HepG2 (cell line): ENCODE measurements around the gene MLLT1. TPM values are rescaled to one million over a fixed set of nuclear protein-coding genes. Genes with fewer than 3 reads are reported as not detected.

ENCODE experiments used
- ATAC-seq: fragments of 200-7000 bp; cut with Tn5 transposase; 3 replicates; pipeline ENCODE4 v1.9.1; 2020; ENCODE audit warnings: mild to moderate bottlenecking, moderate library complexity
- BruUV-seq: library from RNA; stranded (reverse); fragments of 400-500 nt; replicated peaks from 2 replicates; lab custom pipeline; 2021; lab: Mats Ljungman, UMichigan
- CTCF ChIA-PET: fragments of 300-600 bp; formaldehyde crosslinking; extraction: SDS; loops from one replicate; lab custom pipeline; 2021; ENCODE audit warnings: low total read pairs, inconsistent platforms, low intra/inter-chr PET ratio; lab: Yijun Ruan, JAX
- POLR2A ChIA-PET: fragments of 350-600 bp; sonication (Branson Sonifier 250); formaldehyde crosslinking; loops from one replicate; lab custom pipeline; 2020; ENCODE audit warnings: antibody characterized with exemption, inconsistent platforms; lab: Yijun Ruan, JAX
- DNase-seq: peaks from one replicate; pipeline ENCODE4 v3.0.0-alpha.2; 2015; ENCODE audit warnings: low spot score
- FAIRE-seq: peaks from 3 replicates; lab custom pipeline; 2011; peaks lifted over from hg19 to GRCh38; lab: Jason Lieb, UNC
- H2AFZ ChIP-seq: one replicate; pipeline ENCODE4 v1.6.1; 2011; ENCODE audit warnings: low read length, inconsistent platforms
- H3K27ac ChIP-seq: fragments of 300-600 bp; 3 replicates; pipeline ENCODE4 v1.8.0; 2011; ENCODE audit warnings: mixed run types, mild to moderate bottlenecking, mixed read lengths, low read length, inconsistent platforms; ENCODE audit not compliant: insufficient read depth; ENCODE audit errors: extremely low read length
- H3K27me3 ChIP-seq, 2 experiments: fragments of 200-600 bp in 1 of 2; 2 replicates in 1 of 2; 3 replicates in 1 of 2; pipeline versions ENCODE4 v1.6.0 to v1.8.0; 2011; ENCODE audit warnings: low read length in 2 of 2, mild to moderate bottlenecking in 2 of 2, moderate library complexity in 2 of 2, inconsistent platforms in 1 of 2; ENCODE audit not compliant: insufficient read depth in 2 of 2, control insufficient read depth in 1 of 2
- H3K36me3 ChIP-seq, 2 experiments: fragments of 200-600 bp in 1 of 2; replicated peaks in 1 of 2; 2 replicates in 1 of 2; 3 replicates in 1 of 2; pipeline versions ENCODE4 v1.5.1 to v1.8.0; 2011; ENCODE audit warnings: low read length in 2 of 2, inconsistent platforms in 1 of 2; ENCODE audit not compliant: insufficient read depth in 2 of 2, control insufficient read depth in 1 of 2
- H3K4me1 ChIP-seq: 2 replicates; pipeline ENCODE4 v1.5.1; 2012; ENCODE audit warnings: low read length, inconsistent platforms; ENCODE audit not compliant: insufficient read depth
- H3K4me2 ChIP-seq: 2 replicates; pipeline ENCODE4 v1.6.0; 2011; ENCODE audit warnings: low read depth, low read length, inconsistent platforms
- H3K4me3 ChIP-seq, 3 experiments: fragments of 200-600 bp in 1 of 3; sonication (generic), shearing (Covaris generic) in 1 of 3; replicated peaks in 1 of 3; 2 replicates each; pipeline ENCODE4 v1.5.1; 2011 to 2016; ENCODE audit warnings: low read length in 3 of 3, inconsistent platforms in 2 of 3, low read depth in 2 of 3, mild to moderate bottlenecking in 2 of 3, control low read depth in 1 of 3, mixed read lengths in 1 of 3; ENCODE audit not compliant: insufficient read depth in 1 of 3
- H3K79me2 ChIP-seq: one replicate; pipeline ENCODE4 v1.6.1; 2011; ENCODE audit warnings: low read length, inconsistent platforms; ENCODE audit not compliant: insufficient read depth
- H3K9ac ChIP-seq: 2 replicates; pipeline ENCODE4 v1.6.0; 2011; ENCODE audit warnings: mild to moderate bottlenecking, low read depth, low read length, inconsistent platforms; ENCODE audit not compliant: insufficient read depth
- H3K9me3 ChIP-seq: 2 replicates; pipeline ENCODE4 v1.5.1; 2012; ENCODE audit warnings: mild to moderate bottlenecking, low read length
- H4K20me1 ChIP-seq: 2 replicates; pipeline ENCODE4 v1.6.0; 2011; ENCODE audit warnings: inconsistent platforms, mild to moderate bottlenecking, low read length, moderate library complexity; ENCODE audit not compliant: insufficient read depth
- CENPBD1 ChIP-seq: sonication (generic); formaldehyde crosslinking; IDR thresholded peaks from 2 replicates; pipeline ENCODE4 v1.8.0; 2022; ENCODE audit warnings: missing genetic modification reagents, low read depth, mild to moderate bottlenecking, borderline replicate concordance
- HOMEZ ChIP-seq: IDR thresholded peaks from 2 replicates; pipeline ENCODE4 v1.6.1; 2016; ENCODE audit warnings: low read depth
- KMT2A ChIP-seq: sonication (generic); formaldehyde crosslinking; IDR thresholded peaks from 2 replicates; pipeline ENCODE4 v1.4.0; 2020; ENCODE audit warnings: missing genetic modification reagents
- MLXIP ChIP-seq: sonication (generic); formaldehyde crosslinking; IDR thresholded peaks from 2 replicates; pipeline ENCODE4 v1.9.0; 2021; ENCODE audit warnings: missing genetic modification reagents, borderline replicate concordance
- NONO ChIP-seq, 2 experiments: fragments of 450-650 bp in 1 of 2; sonication (generic) in 1 of 2; formaldehyde crosslinking in 1 of 2; IDR thresholded peaks in 1 of 2; conservative IDR thresholded peaks in 1 of 2; 2 replicates each; pipeline versions ENCODE4 v1.6.1 to v1.8.0; 2017 to 2022; ENCODE audit warnings: mild to moderate bottlenecking in 1 of 2, missing genetic modification reagents in 1 of 2, moderate library complexity in 1 of 2
- ZKSCAN5 ChIP-seq: sonication (generic); formaldehyde crosslinking; IDR thresholded peaks from 2 replicates; pipeline ENCODE4 v1.5.1; 2020; ENCODE audit warnings: mild to moderate bottlenecking, missing genetic modification reagents
- ZNF33B ChIP-seq: sonication (generic); formaldehyde crosslinking; IDR thresholded peaks from 2 replicates; pipeline ENCODE4 v1.5.1; 2020; ENCODE audit warnings: mild to moderate bottlenecking, missing genetic modification reagents
- ZNF780A ChIP-seq: sonication (generic); formaldehyde crosslinking; IDR thresholded peaks from 2 replicates; pipeline ENCODE4 v1.8.0; 2022; ENCODE audit warnings: mild to moderate bottlenecking, missing genetic modification reagents, moderate library complexity
- WGBS: methylation state at CpG from one replicate; pipeline ENCODE4 v1.1.6; 2017; ENCODE audit warnings: low lambda C conversion rate; 5-methylcytosine and 5-hydroxymethylcytosine counted together
- in situ Hi-C: cut with HindIII; loops from 2 replicates; pipeline ENCODE4 v1.10.0; 2017; ENCODE audit warnings: low pct_unique_long_range_greater_than_20kb; ENCODE audit not compliant: extremely low pct_ligation_motif_present
- intact Hi-C: fragments of 100-400 bp; cut with micrococcal nuclease; formaldehyde crosslinking; loops from one replicate; pipeline ENCODE4 v1.10.0; 2022; ENCODE audit not compliant: unreplicated experiment
- polyA plus RNA-seq, 8 experiments: library from polyadenylated mRNA; depleted of rRNA in 3 of 8; stranded (reverse) in 7 of 8; unstranded in 1 of 8; fragments of >200 nt; fragmentation: Illumina TruSeq in 4 of 8; extraction: Trizol in 4 of 8; gene quantifications; 2 replicates each; pipeline versions ENCODE4 v1.2.1 to v1.2.3, GENCODE V29; 2011 to 2016; ENCODE audit warnings: low read depth in 4 of 8, missing spikeins in 1 of 8, mixed read lengths in 1 of 8; ENCODE audit not compliant: insufficient read depth in 1 of 8
- total RNA-seq, 5 experiments: library from RNA; depleted of rRNA; stranded (reverse); fragments of >200 nt; fragmentation: Illumina TruSeq; extraction: Trizol; gene quantifications; 2 replicates each; pipeline ENCODE4 v1.2.3, GENCODE V29; 2016; ENCODE audit warnings: low read depth in 1 of 5

The MLLT1 gene
- total and polyA plus RNA-seq, 2 of the 13 experiments (the other 11 are each of a cell fraction or from before 2014, with no cell fraction given), result 11.7 to 12.2 TPM

GRCh38 chr19:6263306-6263705 lies 16.5 kb downstream of the MLLT1 start (continued):
- no peak for TF ChIP-seq MLXIP (CRISPR knock-in tag)

- DNase-seq (no peak), ATAC-seq (no peak), FAIRE-seq (no peak)
- no peak overlapping the region for H3K4me3 ChIP-seq
- no peak for TF ChIP-seq KMT2A (CRISPR knock-in tag)
- TF ChIP-seq ZNF780A (CRISPR knock-in tag), result no peak
- TF ChIP-seq ZNF33B (CRISPR knock-in tag), result no peak
- no peak for TF ChIP-seq ZKSCAN5 (CRISPR knock-in tag)
- TF ChIP-seq NONO (IDR thresholded peaks at IDR 0.05), result no peak
- TF ChIP-seq NONO (CRISPR knock-in tag; conservative IDR thresholded peaks at IDR 0.05), result no peak
- no peak for TF ChIP-seq HOMEZ
- no peak for TF ChIP-seq CENPBD1 (CRISPR knock-in tag)
- CTCF ChIA-PET, result no interaction called here
- H3K4me1 ChIP-seq, result peaks cover 14% of the 10 kb centered on the region
- 96% methylated on average over 11 of the region's 11 CpGs for WGBS
- no peaks in the 10 kb centered on the region for H3K9me3 ChIP-seq
- H3K27me3 ChIP-seq, result no peaks in the 10 kb centered on the region
- intact Hi-C loops, result no loop called here
- H2AFZ ChIP-seq, result no peak overlapping the region
- H3K36me3 ChIP-seq, result peaks cover 25 to 67% of the 10 kb centered on the region in 2 experiments; a peak in 4 of 5 replicates
- in situ Hi-C loops, result no loop called here
- peaks cover 7% of the 10 kb centered on the region; the same call in 1 of the 2 replicates for H4K20me1 ChIP-seq
- POLR2A ChIA-PET, result no interaction called here
- H3K9ac ChIP-seq, result no peak overlapping the region
- peaks cover 22% of the 10 kb centered on the region for H3K79me2 ChIP-seq
- BruUV-seq, result no TSS peak
- no peak overlapping the region for H3K4me2 ChIP-seq
- H3K27ac ChIP-seq, result no peak overlapping the region
Measured at GRCh38 chr19:6262519-6262918, 17.3 kb downstream of the MLLT1 start.
